Measurements from ENCODE around the gene COPS2.

DNA sequence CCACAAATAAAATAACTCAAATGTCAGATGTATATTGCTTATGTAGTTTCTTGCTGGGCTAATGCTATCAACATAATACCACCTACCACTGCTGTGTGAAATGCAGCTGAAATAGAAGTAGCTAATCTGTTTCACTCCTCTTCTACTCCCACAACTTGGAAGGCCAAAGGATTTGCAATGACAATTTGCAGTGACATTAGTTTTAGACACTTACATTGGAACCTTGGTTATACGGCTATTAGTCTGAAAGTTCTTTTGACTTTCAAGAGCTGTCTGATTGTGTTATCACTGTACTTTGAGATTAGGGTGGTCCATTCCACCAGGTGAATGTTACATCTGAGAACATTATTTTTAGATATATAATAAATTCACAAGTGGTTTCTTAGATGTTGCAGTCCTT is 33.5 kb downstream of the COPS2 start:
- TF ChIP-seq, protein P1, sequence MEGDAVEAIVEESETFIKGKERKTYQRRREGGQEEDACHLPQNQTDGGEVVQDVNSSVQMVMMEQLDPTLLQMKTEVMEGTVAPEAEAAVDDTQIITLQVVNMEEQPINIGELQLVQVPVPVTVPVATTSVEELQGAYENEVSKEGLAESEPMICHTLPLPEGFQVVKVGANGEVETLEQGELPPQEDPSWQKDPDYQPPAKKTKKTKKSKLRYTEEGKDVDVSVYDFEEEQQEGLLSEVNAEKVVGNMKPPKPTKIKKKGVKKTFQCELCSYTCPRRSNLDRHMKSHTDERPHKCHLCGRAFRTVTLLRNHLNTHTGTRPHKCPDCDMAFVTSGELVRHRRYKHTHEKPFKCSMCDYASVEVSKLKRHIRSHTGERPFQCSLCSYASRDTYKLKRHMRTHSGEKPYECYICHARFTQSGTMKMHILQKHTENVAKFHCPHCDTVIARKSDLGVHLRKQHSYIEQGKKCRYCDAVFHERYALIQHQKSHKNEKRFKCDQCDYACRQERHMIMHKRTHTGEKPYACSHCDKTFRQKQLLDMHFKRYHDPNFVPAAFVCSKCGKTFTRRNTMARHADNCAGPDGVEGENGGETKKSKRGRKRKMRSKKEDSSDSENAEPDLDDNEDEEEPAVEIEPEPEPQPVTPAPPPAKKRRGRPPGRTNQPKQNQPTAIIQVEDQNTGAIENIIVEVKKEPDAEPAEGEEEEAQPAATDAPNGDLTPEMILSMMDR (IDR thresholded peaks at IDR 0.05): no peak
- no peak for TF ChIP-seq EZH2phosphoT487 (IDR thresholded peaks at IDR 0.05; ENCODE audit: borderline replicate concordance, low read depth)
- TF ChIP-seq PBX3 (IDR thresholded peaks at IDR 0.05): no peak
- TF ChIP-seq YY1 (IDR thresholded peaks at IDR 0.05; ENCODE audit: low read depth): no peak
- no peak for TF ChIP-seq RAD21 (IDR thresholded peaks at IDR 0.05; ENCODE audit: low read length)
- TF ChIP-seq, protein P2, sequence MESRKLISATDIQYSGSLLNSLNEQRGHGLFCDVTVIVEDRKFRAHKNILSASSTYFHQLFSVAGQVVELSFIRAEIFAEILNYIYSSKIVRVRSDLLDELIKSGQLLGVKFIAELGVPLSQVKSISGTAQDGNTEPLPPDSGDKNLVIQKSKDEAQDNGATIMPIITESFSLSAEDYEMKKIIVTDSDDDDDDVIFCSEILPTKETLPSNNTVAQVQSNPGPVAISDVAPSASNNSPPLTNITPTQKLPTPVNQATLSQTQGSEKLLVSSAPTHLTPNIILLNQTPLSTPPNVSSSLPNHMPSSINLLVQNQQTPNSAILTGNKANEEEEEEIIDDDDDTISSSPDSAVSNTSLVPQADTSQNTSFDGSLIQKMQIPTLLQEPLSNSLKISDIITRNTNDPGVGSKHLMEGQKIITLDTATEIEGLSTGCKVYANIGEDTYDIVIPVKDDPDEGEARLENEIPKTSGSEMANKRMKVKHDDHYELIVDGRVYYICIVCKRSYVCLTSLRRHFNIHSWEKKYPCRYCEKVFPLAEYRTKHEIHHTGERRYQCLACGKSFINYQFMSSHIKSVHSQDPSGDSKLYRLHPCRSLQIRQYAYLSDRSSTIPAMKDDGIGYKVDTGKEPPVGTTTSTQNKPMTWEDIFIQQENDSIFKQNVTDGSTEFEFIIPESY (IDR thresholded peaks at IDR 0.05; ENCODE audit: borderline replicate concordance, low read depth): no peak
- no peak for TF ChIP-seq RCOR1 (IDR thresholded peaks at IDR 0.05; ENCODE audit: low read length)
- TF ChIP-seq MXI1 (IDR thresholded peaks at IDR 0.05; ENCODE audit: low read depth, low read length): no peak
- TF ChIP-seq, protein P3, sequence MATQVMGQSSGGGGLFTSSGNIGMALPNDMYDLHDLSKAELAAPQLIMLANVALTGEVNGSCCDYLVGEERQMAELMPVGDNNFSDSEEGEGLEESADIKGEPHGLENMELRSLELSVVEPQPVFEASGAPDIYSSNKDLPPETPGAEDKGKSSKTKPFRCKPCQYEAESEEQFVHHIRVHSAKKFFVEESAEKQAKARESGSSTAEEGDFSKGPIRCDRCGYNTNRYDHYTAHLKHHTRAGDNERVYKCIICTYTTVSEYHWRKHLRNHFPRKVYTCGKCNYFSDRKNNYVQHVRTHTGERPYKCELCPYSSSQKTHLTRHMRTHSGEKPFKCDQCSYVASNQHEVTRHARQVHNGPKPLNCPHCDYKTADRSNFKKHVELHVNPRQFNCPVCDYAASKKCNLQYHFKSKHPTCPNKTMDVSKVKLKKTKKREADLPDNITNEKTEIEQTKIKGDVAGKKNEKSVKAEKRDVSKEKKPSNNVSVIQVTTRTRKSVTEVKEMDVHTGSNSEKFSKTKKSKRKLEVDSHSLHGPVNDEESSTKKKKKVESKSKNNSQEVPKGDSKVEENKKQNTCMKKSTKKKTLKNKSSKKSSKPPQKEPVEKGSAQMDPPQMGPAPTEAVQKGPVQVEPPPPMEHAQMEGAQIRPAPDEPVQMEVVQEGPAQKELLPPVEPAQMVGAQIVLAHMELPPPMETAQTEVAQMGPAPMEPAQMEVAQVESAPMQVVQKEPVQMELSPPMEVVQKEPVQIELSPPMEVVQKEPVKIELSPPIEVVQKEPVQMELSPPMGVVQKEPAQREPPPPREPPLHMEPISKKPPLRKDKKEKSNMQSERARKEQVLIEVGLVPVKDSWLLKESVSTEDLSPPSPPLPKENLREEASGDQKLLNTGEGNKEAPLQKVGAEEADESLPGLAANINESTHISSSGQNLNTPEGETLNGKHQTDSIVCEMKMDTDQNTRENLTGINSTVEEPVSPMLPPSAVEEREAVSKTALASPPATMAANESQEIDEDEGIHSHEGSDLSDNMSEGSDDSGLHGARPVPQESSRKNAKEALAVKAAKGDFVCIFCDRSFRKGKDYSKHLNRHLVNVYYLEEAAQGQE (IDR thresholded peaks at IDR 0.05; ENCODE audit: low read depth, low read length): no peak

Data from SK-N-SH (cell line).